Hypothalamus (tissue), 51 donors: ENCODE data around the gene RPP40.
"Not testable (repeated sequence)": the region's sequence is repeated elsewhere in the genome, so short reads cannot be mapped to it uniquely, and the experiment has no call there.

Source experiments
- DNase-seq, 51 donors: peaks; one replicate each; lab custom pipeline; 2025; lab: John Stamatoyannopoulos, UW

The RPP40 gene

GRCh38 chr6:5003604-5004372 is at the start of gene RPP40:
Gene RPP40, minus strand, starts transcription at chr6:5004037. Its CDS starts 35 bp downstream, at chr6:5004002.
- peak; percentile 86 to 99 (median 96) for DNase-seq

- no peak for DNase-seq
These were observed 49.2 kb upstream of the RPP40 start for GRCh38 chr6:5053038-5053437.

GRCh38 chr6:5051394-5051793 is 47.6 kb upstream of the RPP40 start:
- no peak for DNase-seq

GRCh38 chr6:5050009-5050408 is 46.2 kb upstream of the RPP40 start:
- no peak for DNase-seq

- DNase-seq = no peak
These were observed 42.6 kb upstream of the RPP40 start for GRCh38 chr6:5046430-5046829.

- DNase-seq = no peak
These were observed 41.6 kb upstream of the RPP40 start for GRCh38 chr6:5045416-5045815.

GRCh38 chr6:5044866-5045265 is 41.0 kb upstream of the RPP40 start:
- DNase-seq = no peak

GRCh38 chr6:5042436-5042835 is 38.6 kb upstream of the RPP40 start:
- no peak for DNase-seq

- DNase-seq = no peak
These were observed 38.1 kb upstream of the RPP40 start for GRCh38 chr6:5041955-5042354.

- DNase-seq = no peak
These were observed 32.4 kb upstream of the RPP40 start for GRCh38 chr6:5036269-5036668.

GRCh38 chr6:5034736-5035135 is 30.9 kb upstream of the RPP40 start:
- DNase-seq = no peak

GRCh38 chr6:5034328-5034727 is 30.5 kb upstream of the RPP40 start:
- DNase-seq = peak in 10 of 51 donors; percentile 2 to 16 (median 8)

- not testable (repeated sequence) for DNase-seq
These were observed 29.5 kb upstream of the RPP40 start for GRCh38 chr6:5033214-5033904.

- not testable (repeated sequence) for DNase-seq
These were observed 28.9 kb upstream of the RPP40 start for GRCh38 chr6:5032706-5033105.

GRCh38 chr6:5031150-5031549 is 27.3 kb upstream of the RPP40 start:
- DNase-seq = no peak

- peak in 40 of 51 donors; percentile 2 to 78 (median 42) for DNase-seq
These were observed 26.8 kb upstream of the RPP40 start for GRCh38 chr6:5030596-5031136.

- DNase-seq = no peak
These were observed 25.8 kb upstream of the RPP40 start for GRCh38 chr6:5029609-5030008.

GRCh38 chr6:5028921-5029320 is 25.1 kb upstream of the RPP40 start:
- DNase-seq = no peak

GRCh38 chr6:5028301-5028700 is 24.5 kb upstream of the RPP40 start:
- no peak for DNase-seq

GRCh38 chr6:5025911-5026819 is 22.3 kb upstream of the RPP40 start:
- peak in 34 of 51 donors; percentile 9 to 67 (median 32) for DNase-seq

- no peak for DNase-seq
These were observed 20.1 kb upstream of the RPP40 start for GRCh38 chr6:5023923-5024322.
